Measurements from ENCODE around the gene SLC2A2. TPM values are rescaled to one million over a fixed set of nuclear protein-coding genes. Genes with fewer than 3 reads are reported as not detected.
A peak's percentile ranks its signal among the peaks of the same experiment; 100 is the strongest.

The SLC2A2 gene
- total and polyA plus RNA-seq, 2 donors from 2014 or later, result 12.6 to 31.0 TPM

GRCh38 chr3:170959457-170959856 lies 67.1 kb downstream of the SLC2A2 start:
- H3K4me3 ChIP-seq (ENCODE audit: low read length in 3 of 3), result no peak overlapping the region
- intact Hi-C loops (cut with DNase I), result loop anchor here (10.0 kb wide), 1 partner anchor 605 kb away; no protein-coding TSS in a partner anchor
- H3K4me1 ChIP-seq (ENCODE audit: control insufficient read depth in 2 of 3, insufficient read depth in 2 of 3, low read depth in 1 of 3, low read length in 3 of 3), result no peaks in the 10 kb centered on the region
- no peak overlapping the region for H3K9ac ChIP-seq (ENCODE audit: low read length in 3 of 3)
- no peak overlapping the region for H3K27ac ChIP-seq (ENCODE audit: low read depth in 2 of 2, low read length in 2 of 2)
- H3K9me3 ChIP-seq (ENCODE audit: control insufficient read depth in 2 of 3, insufficient read depth in 1 of 3, low read length in 3 of 3), result no peaks in the 10 kb centered on the region
- no peak for DNase-seq
- no peaks in the 10 kb centered on the region for H3K27me3 ChIP-seq (ENCODE audit: control insufficient read depth, insufficient read depth, low read length)
- no peak for FAIRE-seq
- H3K36me3 ChIP-seq (ENCODE audit: control insufficient read depth in 2 of 3, insufficient read depth in 3 of 3, low read length in 3 of 3), result no peaks in the 10 kb centered on the region
- no peak for TF ChIP-seq CTCF (IDR thresholded peaks at IDR 0.05; ENCODE audit: borderline replicate concordance, extremely low read depth, insufficient read depth)

- H3K27me3 ChIP-seq (ENCODE audit: control insufficient read depth, insufficient read depth, low read length), result no peaks in the 10 kb centered on the region
- no peaks in the 10 kb centered on the region for H3K9me3 ChIP-seq (ENCODE audit: control insufficient read depth in 2 of 3, insufficient read depth in 1 of 3, low read length in 3 of 3)
- no peak overlapping the region for H3K4me3 ChIP-seq (ENCODE audit: low read length in 3 of 3)
- DNase-seq, result no peak
- FAIRE-seq, result no peak
- H3K27ac ChIP-seq (ENCODE audit: low read depth in 2 of 2, low read length in 2 of 2), result no peak overlapping the region
- no peak overlapping the region for H3K9ac ChIP-seq (ENCODE audit: low read length in 3 of 3)
- intact Hi-C loops (cut with DNase I), result loop anchor here (10.0 kb wide), 1 partner anchor 608 kb away; no protein-coding TSS in a partner anchor
- no peaks in the 10 kb centered on the region for H3K4me1 ChIP-seq (ENCODE audit: control insufficient read depth in 2 of 3, insufficient read depth in 2 of 3, low read depth in 1 of 3, low read length in 3 of 3)
- TF ChIP-seq CTCF (IDR thresholded peaks at IDR 0.05; ENCODE audit: borderline replicate concordance, extremely low read depth, insufficient read depth), result no peak
- H3K36me3 ChIP-seq (ENCODE audit: control insufficient read depth in 2 of 3, insufficient read depth in 3 of 3, low read length in 3 of 3), result no peaks in the 10 kb centered on the region
Measured at GRCh38 chr3:170956647-170957046, 69.9 kb downstream of the SLC2A2 start.

- H3K36me3 ChIP-seq (ENCODE audit: control insufficient read depth in 2 of 3, insufficient read depth in 3 of 3, low read length in 3 of 3), result no peaks in the 10 kb centered on the region
- H3K4me1 ChIP-seq (ENCODE audit: control insufficient read depth in 2 of 3, insufficient read depth in 2 of 3, low read depth in 1 of 3, low read length in 3 of 3), result no peaks in the 10 kb centered on the region
- no peaks in the 10 kb centered on the region for H3K27me3 ChIP-seq (ENCODE audit: control insufficient read depth, insufficient read depth, low read length)
- H3K27ac ChIP-seq (ENCODE audit: low read depth in 2 of 2, low read length in 2 of 2), result no peak overlapping the region
- intact Hi-C loops (cut with DNase I), result loop anchor here (10.0 kb wide), 1 partner anchor 611 kb away; no protein-coding TSS in a partner anchor
- FAIRE-seq (no peak), DNase-seq (peak in 1 of 5 donors; percentile 23)
- H3K9ac ChIP-seq (ENCODE audit: low read length in 3 of 3), result no peak overlapping the region
- no peak overlapping the region for H3K4me3 ChIP-seq (ENCODE audit: low read length in 3 of 3)
- no peaks in the 10 kb centered on the region for H3K9me3 ChIP-seq (ENCODE audit: control insufficient read depth in 2 of 3, insufficient read depth in 1 of 3, low read length in 3 of 3)
- TF ChIP-seq CTCF (IDR thresholded peaks at IDR 0.05; ENCODE audit: borderline replicate concordance, extremely low read depth, insufficient read depth), result no peak
Measured at GRCh38 chr3:170953736-170954135, 72.8 kb downstream of the SLC2A2 start.

- no peak for TF ChIP-seq CTCF (IDR thresholded peaks at IDR 0.05; ENCODE audit: borderline replicate concordance, extremely low read depth, insufficient read depth)
- Histone ChIP-seq H3K27me3 (ENCODE audit: control insufficient read depth, insufficient read depth, low read length) (no peaks in the 10 kb centered on the region), H3K4me1 (ENCODE audit: control insufficient read depth in 2 of 3, insufficient read depth in 2 of 3, low read depth in 1 of 3, low read length in 3 of 3) (no peaks in the 10 kb centered on the region), H3K36me3 (ENCODE audit: control insufficient read depth in 2 of 3, insufficient read depth in 3 of 3, low read length in 3 of 3) (no peaks in the 10 kb centered on the region), H3K9ac (ENCODE audit: low read length in 3 of 3) (no peak overlapping the region), H3K9me3 (ENCODE audit: control insufficient read depth in 2 of 3, insufficient read depth in 1 of 3, low read length in 3 of 3) (no peaks in the 10 kb centered on the region), H3K27ac (ENCODE audit: low read depth in 2 of 2, low read length in 2 of 2) (no peak overlapping the region), H3K4me3 (ENCODE audit: low read length in 3 of 3) (no peak overlapping the region)
- intact Hi-C loops (cut with DNase I), result loop anchor here (10.0 kb wide), 1 partner anchor 612 kb away; no protein-coding TSS in a partner anchor
- no peak for FAIRE-seq
- DNase-seq, result peak in 1 of 5 donors; percentile 51
Measured at GRCh38 chr3:170953229-170953628, 73.3 kb downstream of the SLC2A2 start.
